Measurements from ENCODE around the gene RBPJ.

Gene RBPJ

GRCh38 chr4:26377328-26378311, 56.8 kb downstream of the RBPJ start:
- H3K9me2 ChIP-seq (replicated peaks; ENCODE audit: low read depth, low read length): no peaks in the 10 kb centered on the region
- H3K79me2 ChIP-seq (ENCODE audit: insufficient read depth, low read length): peaks cover 80% of the 10 kb centered on the region
- no peak overlapping the region for H3K4me2 ChIP-seq (ENCODE audit: low read depth, low read length, poor library complexity, severe bottlenecking)

GRCh38 chr4:26379837-26380236, 59.0 kb downstream of the RBPJ start:
- H3K4me1 ChIP-seq (ENCODE audit: insufficient read depth, low read length, poor library complexity, severe bottlenecking): peaks cover 9% of the 10 kb centered on the region
- H4K20me1 ChIP-seq (ENCODE audit: insufficient read depth, low read length, poor library complexity, severe bottlenecking): peaks cover 94% of the 10 kb centered on the region
- H2AFZ ChIP-seq (ENCODE audit: low read length): no peak overlapping the region
- H3K4me2 ChIP-seq (ENCODE audit: low read depth, low read length, poor library complexity, severe bottlenecking): no peak overlapping the region
- peaks cover 84% of the 10 kb centered on the region for H3K79me2 ChIP-seq (ENCODE audit: insufficient read depth, low read length)
- no peaks in the 10 kb centered on the region for H3K9me2 ChIP-seq (replicated peaks; ENCODE audit: low read depth, low read length)
- no peak overlapping the region for H3K4me3 ChIP-seq (ENCODE audit: low read length, poor library complexity, severe bottlenecking)
- no peaks in the 10 kb centered on the region; the same call in 1 of the 2 replicates for H3K36me3 ChIP-seq (ENCODE audit: insufficient read depth, low read length)
- no peaks in the 10 kb centered on the region for H3K27me3 ChIP-seq (ENCODE audit: insufficient read depth, low read length, poor library complexity, severe bottlenecking)
- H3K9me3 ChIP-seq (ENCODE audit: insufficient read depth, low read depth, low read length): no peaks in the 10 kb centered on the region
- TF ChIP-seq CTCF (conservative IDR thresholded peaks at IDR 0.05; ENCODE audit: low read length): no peak
- TF ChIP-seq EZH2phosphoT487 (IDR thresholded peaks at IDR 0.05; ENCODE audit: borderline replicate concordance): no peak
- H3F3A ChIP-seq (ENCODE audit: low read depth): no peaks in the 10 kb centered on the region
- no peak overlapping the region for H3K9ac ChIP-seq (ENCODE audit: low read depth, low read length, poor library complexity, severe bottlenecking)

More at GRCh38 chr4:26377328-26378311, 56.8 kb downstream of the RBPJ start:
- TF ChIP-seq EZH2phosphoT487 (IDR thresholded peaks at IDR 0.05; ENCODE audit: borderline replicate concordance): no peak
- Histone ChIP-seq H4K20me1 (ENCODE audit: insufficient read depth, low read length, poor library complexity, severe bottlenecking) (peaks cover 94% of the 10 kb centered on the region), H3K36me3 (ENCODE audit: insufficient read depth, low read length) (no peaks in the 10 kb centered on the region; the same call in 1 of the 2 replicates), H3K4me3 (ENCODE audit: low read length, poor library complexity, severe bottlenecking) (no peak overlapping the region), H3F3A (ENCODE audit: low read depth) (peaks cover 6% of the 10 kb centered on the region), H3K9me3 (ENCODE audit: insufficient read depth, low read depth, low read length) (no peaks in the 10 kb centered on the region), H2AFZ (ENCODE audit: low read length) (no peak overlapping the region), H3K4me1 (ENCODE audit: insufficient read depth, low read length, poor library complexity, severe bottlenecking) (peaks cover 7% of the 10 kb centered on the region), H3K9ac (ENCODE audit: low read depth, low read length, poor library complexity, severe bottlenecking) (no peak overlapping the region), H3K27me3 (ENCODE audit: insufficient read depth, low read length, poor library complexity, severe bottlenecking) (no peaks in the 10 kb centered on the region)

GRCh38 chr4:26380740-26381139, 59.9 kb downstream of the RBPJ start:
- Histone ChIP-seq H3K79me2 (ENCODE audit: insufficient read depth, low read length) (peaks cover 79% of the 10 kb centered on the region), H3K4me2 (ENCODE audit: low read depth, low read length, poor library complexity, severe bottlenecking) (no peak overlapping the region), H2AFZ (ENCODE audit: low read length) (no peak overlapping the region), H3K4me1 (ENCODE audit: insufficient read depth, low read length, poor library complexity, severe bottlenecking) (peaks cover 9% of the 10 kb centered on the region), H3K4me3 (ENCODE audit: low read length, poor library complexity, severe bottlenecking) (no peak overlapping the region), H3K27me3 (ENCODE audit: insufficient read depth, low read length, poor library complexity, severe bottlenecking) (no peaks in the 10 kb centered on the region), H3K9me2 (replicated peaks; ENCODE audit: low read depth, low read length) (no peaks in the 10 kb centered on the region), H3K9me3 (ENCODE audit: insufficient read depth, low read depth, low read length) (no peaks in the 10 kb centered on the region), H4K20me1 (ENCODE audit: insufficient read depth, low read length, poor library complexity, severe bottlenecking) (peaks cover 89% of the 10 kb centered on the region), H3F3A (ENCODE audit: low read depth) (no peaks in the 10 kb centered on the region), H3K9ac (ENCODE audit: low read depth, low read length, poor library complexity, severe bottlenecking) (no peak overlapping the region), H3K36me3 (ENCODE audit: insufficient read depth, low read length) (no peaks in the 10 kb centered on the region; the same call in 1 of the 2 replicates)
- TF ChIP-seq EZH2phosphoT487 (IDR thresholded peaks at IDR 0.05; ENCODE audit: borderline replicate concordance): no peak

- Histone ChIP-seq H3F3A (ENCODE audit: low read depth) (no peaks in the 10 kb centered on the region), H3K9me2 (replicated peaks; ENCODE audit: low read depth, low read length) (no peaks in the 10 kb centered on the region), H3K9me3 (ENCODE audit: insufficient read depth, low read depth, low read length) (no peaks in the 10 kb centered on the region), H3K9ac (ENCODE audit: low read depth, low read length, poor library complexity, severe bottlenecking) (no peak overlapping the region), H4K20me1 (ENCODE audit: insufficient read depth, low read length, poor library complexity, severe bottlenecking) (peaks cover 66% of the 10 kb centered on the region), H3K4me3 (ENCODE audit: low read length, poor library complexity, severe bottlenecking) (no peak overlapping the region), H3K36me3 (ENCODE audit: insufficient read depth, low read length) (peaks cover 26% of the 10 kb centered on the region; the same call in 1 of the 2 replicates), H2AFZ (ENCODE audit: low read length) (no peak overlapping the region), H3K27me3 (ENCODE audit: insufficient read depth, low read length, poor library complexity, severe bottlenecking) (no peaks in the 10 kb centered on the region), H3K79me2 (ENCODE audit: insufficient read depth, low read length) (peaks cover 55% of the 10 kb centered on the region), H3K4me2 (ENCODE audit: low read depth, low read length, poor library complexity, severe bottlenecking) (no peak overlapping the region), H3K4me1 (ENCODE audit: insufficient read depth, low read length, poor library complexity, severe bottlenecking) (peaks cover 9% of the 10 kb centered on the region)
- TF ChIP-seq EZH2phosphoT487 (IDR thresholded peaks at IDR 0.05; ENCODE audit: borderline replicate concordance): no peak
- no peak for TF ChIP-seq CTCF (conservative IDR thresholded peaks at IDR 0.05; ENCODE audit: low read length)
These were observed 63.7 kb downstream of the RBPJ start for GRCh38 chr4:26384380-26385057.

Data from Loucy (cell line).